ENCODE measurements around the gene SLC36A2. TPM values are rescaled to one million over a fixed set of nuclear protein-coding genes. Genes with fewer than 3 reads are reported as not detected.

The SLC36A2 gene
- total and polyA plus RNA-seq, 2 donors (not counting 1 experiment from before 2014, with no cell fraction given), result not detected

DNA sequence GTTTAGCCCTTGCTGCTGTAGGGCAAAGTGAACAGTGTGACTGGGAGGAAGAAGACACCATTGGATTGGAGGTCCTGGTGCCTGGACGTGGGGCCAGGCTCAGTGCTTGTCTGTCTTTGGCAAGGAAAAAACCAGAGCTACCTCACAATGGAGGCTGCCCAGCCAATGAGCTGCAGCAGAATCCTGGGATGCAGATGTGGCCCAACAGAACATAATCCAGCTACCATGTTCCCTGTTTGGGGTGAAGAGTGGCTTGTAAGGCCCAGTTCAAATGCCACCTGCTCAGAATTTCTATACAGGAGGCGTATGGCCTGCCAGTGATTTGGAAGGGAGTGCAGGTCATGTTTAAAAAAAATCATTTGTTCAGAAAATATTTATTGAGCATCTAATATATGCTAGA, 43.7 kb downstream of the SLC36A2 start, which contains the start of gene SLC36A3:
Gene SLC36A3, minus strand, starts transcription at position 101 of the 400 bp plus-strand sequence. CDS start 412 bp downstream, outside the sequence.
- Histone ChIP-seq H3K4me3 (replicated peaks in 1 of 4; ENCODE audit: control extremely low read depth in 1 of 4, insufficient read depth in 1 of 4, low read depth in 3 of 4, low read length in 4 of 4) (no peak within 1 kb of the TSS), H3K79me2 (ENCODE audit: control insufficient read depth, insufficient read depth, low read length) (no peaks in the 10 kb centered on the region), H3K27me3 (ENCODE audit: control insufficient read depth, insufficient read depth, low read length) (no peaks in the 10 kb centered on the region), H3K27ac (ENCODE audit: insufficient read depth, low read length) (no peak within 1 kb of the TSS), H3K4me2 (ENCODE audit: extremely low read depth, insufficient read depth, low read length) (no peak within 1 kb of the TSS), H4K20me1 (ENCODE audit: control insufficient read depth, extremely low read depth, insufficient read depth, low read length) (no peaks in the 10 kb centered on the region), H2AFZ (ENCODE audit: low read length) (no peak within 1 kb of the TSS), H3K9me3 (ENCODE audit: control insufficient read depth, insufficient read depth, low read depth, low read length) (no peaks in the 10 kb centered on the region), H3K36me3 (ENCODE audit: control insufficient read depth, insufficient read depth, low read length) (no peaks in the 10 kb centered on the region), H3K9ac (ENCODE audit: insufficient read depth, low read length) (no peak within 1 kb of the TSS), H3K4me1 (ENCODE audit: control insufficient read depth, extremely low read depth, insufficient read depth, low read length) (no peaks in the 10 kb centered on the region)
- TF ChIP-seq, protein P1, sequence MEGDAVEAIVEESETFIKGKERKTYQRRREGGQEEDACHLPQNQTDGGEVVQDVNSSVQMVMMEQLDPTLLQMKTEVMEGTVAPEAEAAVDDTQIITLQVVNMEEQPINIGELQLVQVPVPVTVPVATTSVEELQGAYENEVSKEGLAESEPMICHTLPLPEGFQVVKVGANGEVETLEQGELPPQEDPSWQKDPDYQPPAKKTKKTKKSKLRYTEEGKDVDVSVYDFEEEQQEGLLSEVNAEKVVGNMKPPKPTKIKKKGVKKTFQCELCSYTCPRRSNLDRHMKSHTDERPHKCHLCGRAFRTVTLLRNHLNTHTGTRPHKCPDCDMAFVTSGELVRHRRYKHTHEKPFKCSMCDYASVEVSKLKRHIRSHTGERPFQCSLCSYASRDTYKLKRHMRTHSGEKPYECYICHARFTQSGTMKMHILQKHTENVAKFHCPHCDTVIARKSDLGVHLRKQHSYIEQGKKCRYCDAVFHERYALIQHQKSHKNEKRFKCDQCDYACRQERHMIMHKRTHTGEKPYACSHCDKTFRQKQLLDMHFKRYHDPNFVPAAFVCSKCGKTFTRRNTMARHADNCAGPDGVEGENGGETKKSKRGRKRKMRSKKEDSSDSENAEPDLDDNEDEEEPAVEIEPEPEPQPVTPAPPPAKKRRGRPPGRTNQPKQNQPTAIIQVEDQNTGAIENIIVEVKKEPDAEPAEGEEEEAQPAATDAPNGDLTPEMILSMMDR (conservative IDR thresholded peaks at IDR 0.05 in 1 of 2, IDR thresholded peaks at IDR 0.05 in 1 of 2; ENCODE audit: low read depth in 1 of 2, low read length in 2 of 2), result no peak
- TF ChIP-seq EZH2 (IDR thresholded peaks at IDR 0.05; ENCODE audit: low read length, missing control alignments), result no peak
- DNase-seq (ENCODE audit: low read depth in 2 of 2), result no peak

DNA sequence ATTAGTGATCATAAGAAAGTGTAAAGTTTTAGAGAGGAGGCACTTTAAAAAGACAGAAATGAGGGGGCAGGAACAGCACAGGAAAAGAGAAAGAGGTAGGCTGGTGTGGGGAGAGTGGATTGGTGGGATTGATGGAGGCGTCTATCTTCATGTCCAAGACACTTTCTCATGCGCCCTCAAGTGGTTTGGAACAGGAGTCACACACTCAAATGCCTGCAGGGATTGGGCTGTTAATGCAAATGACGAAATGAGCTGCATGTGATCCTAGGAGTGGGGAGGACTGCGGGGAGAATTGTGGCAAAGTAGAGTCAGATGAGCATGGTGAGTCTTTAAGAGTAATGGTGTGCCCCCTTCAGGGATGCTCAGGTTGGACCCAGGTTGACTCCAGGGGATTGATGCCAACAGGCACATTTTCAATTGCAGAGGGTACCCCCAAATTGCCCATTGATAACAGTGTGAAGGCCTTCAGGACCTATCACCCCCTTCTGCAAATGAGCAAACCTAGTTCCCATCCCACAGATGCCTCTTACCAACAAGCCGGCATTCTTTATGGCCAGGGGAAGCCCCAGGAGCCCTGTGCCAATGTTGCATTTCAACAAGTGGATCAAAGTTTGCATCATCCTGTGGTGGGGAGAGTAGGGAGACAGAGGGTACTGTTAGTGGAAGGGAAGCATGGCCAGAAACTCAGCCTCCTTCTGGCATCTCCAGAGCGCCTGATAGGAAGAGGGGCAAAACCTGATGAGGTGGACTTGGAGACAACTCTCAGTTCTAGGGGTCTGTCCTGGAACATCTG, 49.1 kb downstream of the SLC36A2 start:
- Histone ChIP-seq H3K4me3 (replicated peaks in 1 of 4; ENCODE audit: control extremely low read depth in 1 of 4, insufficient read depth in 1 of 4, low read depth in 3 of 4, low read length in 4 of 4) (no peak overlapping the region), H3K27me3 (ENCODE audit: control insufficient read depth, insufficient read depth, low read length) (no peaks in the 10 kb centered on the region), H3K9me3 (ENCODE audit: control insufficient read depth, insufficient read depth, low read depth, low read length) (no peaks in the 10 kb centered on the region), H4K20me1 (ENCODE audit: control insufficient read depth, extremely low read depth, insufficient read depth, low read length) (no peaks in the 10 kb centered on the region), H3K4me2 (ENCODE audit: extremely low read depth, insufficient read depth, low read length) (no peak overlapping the region), H3K9ac (ENCODE audit: insufficient read depth, low read length) (no peak overlapping the region), H3K79me2 (ENCODE audit: control insufficient read depth, insufficient read depth, low read length) (no peaks in the 10 kb centered on the region), H3K4me1 (ENCODE audit: control insufficient read depth, extremely low read depth, insufficient read depth, low read length) (no peaks in the 10 kb centered on the region), H2AFZ (ENCODE audit: low read length) (no peak overlapping the region), H3K36me3 (ENCODE audit: control insufficient read depth, insufficient read depth, low read length) (no peaks in the 10 kb centered on the region), H3K27ac (ENCODE audit: insufficient read depth, low read length) (no peak overlapping the region)
- TF ChIP-seq, protein P1 (conservative IDR thresholded peaks at IDR 0.05 in 1 of 2, IDR thresholded peaks at IDR 0.05 in 1 of 2; ENCODE audit: low read depth in 1 of 2, low read length in 2 of 2), result peak in 1 of 2 donors; percentile 59
- TF ChIP-seq EZH2 (IDR thresholded peaks at IDR 0.05; ENCODE audit: low read length, missing control alignments), result no peak
- DNase-seq (ENCODE audit: low read depth in 2 of 2), result no peak

DNA sequence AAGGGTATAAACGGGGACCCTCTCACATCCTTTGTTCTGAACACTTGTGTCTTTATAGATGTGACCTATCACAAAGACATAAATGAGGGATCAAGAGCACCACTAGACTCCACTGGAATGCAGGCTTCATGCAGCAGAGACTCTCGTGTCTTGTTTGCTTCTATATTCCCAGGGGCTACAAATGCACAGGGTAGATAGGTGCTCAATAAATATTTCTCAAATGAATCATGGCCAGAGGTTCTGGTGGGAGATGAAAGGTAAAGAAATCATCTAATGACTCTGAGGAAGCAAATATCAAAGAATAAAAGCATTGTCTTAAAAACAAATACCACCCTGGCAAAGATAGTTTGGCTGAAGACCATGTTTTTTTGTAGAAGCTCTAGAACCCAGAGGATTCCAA, 50.4 kb downstream of the SLC36A2 start:
- Histone ChIP-seq H3K4me1 (ENCODE audit: control insufficient read depth, extremely low read depth, insufficient read depth, low read length) (no peaks in the 10 kb centered on the region), H3K4me2 (ENCODE audit: extremely low read depth, insufficient read depth, low read length) (no peak overlapping the region), H3K9ac (ENCODE audit: insufficient read depth, low read length) (no peak overlapping the region), H3K9me3 (ENCODE audit: control insufficient read depth, insufficient read depth, low read depth, low read length) (no peaks in the 10 kb centered on the region), H3K4me3 (replicated peaks in 1 of 4; ENCODE audit: control extremely low read depth in 1 of 4, insufficient read depth in 1 of 4, low read depth in 3 of 4, low read length in 4 of 4) (no peak overlapping the region), H2AFZ (ENCODE audit: low read length) (no peak overlapping the region), H4K20me1 (ENCODE audit: control insufficient read depth, extremely low read depth, insufficient read depth, low read length) (no peaks in the 10 kb centered on the region), H3K79me2 (ENCODE audit: control insufficient read depth, insufficient read depth, low read length) (no peaks in the 10 kb centered on the region), H3K27me3 (ENCODE audit: control insufficient read depth, insufficient read depth, low read length) (no peaks in the 10 kb centered on the region), H3K27ac (ENCODE audit: insufficient read depth, low read length) (no peak overlapping the region), H3K36me3 (ENCODE audit: control insufficient read depth, insufficient read depth, low read length) (no peaks in the 10 kb centered on the region)
- TF ChIP-seq EZH2 (IDR thresholded peaks at IDR 0.05; ENCODE audit: low read length, missing control alignments), result no peak
- TF ChIP-seq, protein P1 (conservative IDR thresholded peaks at IDR 0.05 in 1 of 2, IDR thresholded peaks at IDR 0.05 in 1 of 2; ENCODE audit: low read depth in 1 of 2, low read length in 2 of 2), result no peak
- DNase-seq (ENCODE audit: low read depth in 2 of 2), result no peak
